ENCODE measurements around the gene RLBP1. TPM values are rescaled to one million over a fixed set of nuclear protein-coding genes. Genes with fewer than 3 reads are reported as not detected.

RLBP1 gene
- total and polyA plus RNA-seq, 2 of the 4 experiments (the other 2 are of a cell fraction): not detected

GRCh38 chr15:89163271-89164055 lies 57.9 kb downstream of the RLBP1 start:
- Histone ChIP-seq H2BK20ac (ENCODE audit: low read depth, low read length) (no peak overlapping the region), H2AK5ac (ENCODE audit: low read depth, low read length) (no peak overlapping the region), H2BK5ac (ENCODE audit: low read depth, low read length, poor library complexity, severe bottlenecking) (no peak overlapping the region), H3K4me3 (ENCODE audit: insufficient read depth, low read depth, low read length) (no peak overlapping the region), H4K20me1 (ENCODE audit: insufficient read depth, low read length) (no peaks in the 10 kb centered on the region), H3K9ac (ENCODE audit: low read depth, low read length) (no peak overlapping the region), H3K36me3 (ENCODE audit: control insufficient read depth, insufficient read depth, low read length) (peaks cover 6% of the 10 kb centered on the region; the same call in 1 of the 2 replicates), H2AK9ac (replicated peaks; ENCODE audit: low read depth, low read length, poor library complexity) (no peak overlapping the region), H4K5ac (ENCODE audit: low read depth, low read length) (no peak overlapping the region), H3K4me2 (ENCODE audit: low read depth, low read length) (no peak overlapping the region), H2BK120ac (ENCODE audit: low read depth, low read length) (no peak overlapping the region), H4K91ac (ENCODE audit: insufficient read depth, low read depth, low read length) (no peak overlapping the region), H4K8ac (ENCODE audit: low read depth in 2 of 2, low read length in 2 of 2) (no peak overlapping the region), H2BK15ac (ENCODE audit: low read depth, low read length) (no peak overlapping the region), H3K56ac (ENCODE audit: extremely low read depth, insufficient read depth, low read length) (no peak overlapping the region), H3K18ac (ENCODE audit: low read depth, low read length) (no peak overlapping the region), H3K27me3 (ENCODE audit: control insufficient read depth, insufficient read depth, low read length) (no peaks in the 10 kb centered on the region), H3K4me1 (ENCODE audit: control insufficient read depth, insufficient read depth, low read length) (peaks cover 14% of the 10 kb centered on the region), H3K79me1 (ENCODE audit: low read depth in 1 of 2, low read length in 2 of 2) (peaks cover 7 to 28% of the 10 kb centered on the region in 2 experiments), H2AFZ (replicated peaks; ENCODE audit: low read length, poor library complexity) (peak overlapping the region; percentile 33), H3K14ac (replicated peaks; ENCODE audit: low read depth, low read length) (no peak overlapping the region), H3K9me1 (ENCODE audit: insufficient read depth, low read length) (peaks cover 6% of the 10 kb centered on the region), H3K9me3 (ENCODE audit: control insufficient read depth, insufficient read depth, low read length) (no peaks in the 10 kb centered on the region), H3K27ac (ENCODE audit: insufficient read depth, low read length) (no peak overlapping the region), H3K4ac (ENCODE audit: low read depth, low read length) (no peak overlapping the region), H3K23ac (ENCODE audit: low read depth, low read length) (no peak overlapping the region)
- no peak for DNase-seq
- ATAC-seq (ENCODE audit: low read depth): no peak
- ChIA-PET POLR2A (ENCODE audit: unreplicated experiment) (no interaction called here), CTCF (no interaction called here)
- no TSS peak for BruUV-seq (replicated peaks)
- WGBS, 2 experiments (ENCODE audit: extremely low coverage in 2 of 2, insufficient read length in 1 of 2): 94% methylated on average over 2 of the region's 5 CpGs; no CpG with 5 or more reads in 1 of the 2 experiments
- TF ChIP-seq RFX5 (IDR thresholded peaks at IDR 0.05; ENCODE audit: low read depth, low read length): no peak
- no peak for TF ChIP-seq BHLHE40 (IDR thresholded peaks at IDR 0.05; ENCODE audit: low read depth, low read length)
- TF ChIP-seq POLR2A (IDR thresholded peaks at IDR 0.05; ENCODE audit: low read depth, low read length): no peak
- TF ChIP-seq SMC3 (IDR thresholded peaks at IDR 0.05; ENCODE audit: low read depth, low read length): no peak
- dilution Hi-C loops (cut with HindIII; ENCODE audit: low sequenced_read_pairs, unreplicated experiment) (no loop called here), intact Hi-C loops (cut with micrococcal nuclease) (no loop called here), in situ Hi-C loops (cut with MboI; ENCODE audit: low sequenced_read_pairs) (loop anchor here (25.0 kb wide), 1 partner anchor 501 kb away; no protein-coding TSS in a partner anchor)
